GM06990 (cell line): ENCODE measurements around the gene TEX19.

Experiments used
- DNase-seq: peaks from one replicate; pipeline ENCODE4 v3.0.0-alpha.2; 2011; ENCODE audit not compliant: insufficient read length; ENCODE audit errors: extremely low read depth
- H3K27me3 ChIP-seq: replicated peaks from 2 replicates; pipeline ENCODE4 v1.6.0; 2011; ENCODE audit warnings: low read length; ENCODE audit not compliant: control insufficient read depth, insufficient read depth
- H3K36me3 ChIP-seq: 2 replicates; pipeline ENCODE4 v1.5.1; 2011; ENCODE audit warnings: low read length; ENCODE audit not compliant: control insufficient read depth, insufficient read depth
- H3K4me3 ChIP-seq: replicated peaks from 2 replicates; pipeline ENCODE4 v1.5.1; 2011; ENCODE audit warnings: low read depth, mild to moderate bottlenecking, control low read depth, low read length
- CTCF ChIP-seq: IDR thresholded peaks from 2 replicates; pipeline ENCODE4 v1.5.1; 2011; ENCODE audit warnings: low read length, control low read depth, mild to moderate bottlenecking, inconsistent platforms; ENCODE audit not compliant: insufficient read depth, poor library complexity, severe bottlenecking

Gene TEX19

GRCh38 chr17:82330322-82331239, 28.5 kb upstream of the TEX19 start:
- no peak for DNase-seq
- Histone ChIP-seq H3K36me3 (no peaks in the 10 kb centered on the region), H3K27me3 (peaks cover 3% of the 10 kb centered on the region), H3K4me3 (no peak overlapping the region)
- TF ChIP-seq CTCF = no peak

- no peaks in the 10 kb centered on the region for H3K36me3 ChIP-seq
- no peak overlapping the region for H3K4me3 ChIP-seq
- no peak for TF ChIP-seq CTCF
- H3K27me3 ChIP-seq = peaks cover 3% of the 10 kb centered on the region
- DNase-seq = no peak
Observed at GRCh38 chr17:82331345-82331939, 27.6 kb upstream of the TEX19 start.

- no peak for TF ChIP-seq CTCF
- Histone ChIP-seq H3K27me3 (peaks cover 3% of the 10 kb centered on the region), H3K4me3 (no peak overlapping the region), H3K36me3 (no peaks in the 10 kb centered on the region)
- DNase-seq = no peak
Observed at GRCh38 chr17:82332669-82333278, 26.3 kb upstream of the TEX19 start.

- H3K27me3 ChIP-seq = peaks cover 3% of the 10 kb centered on the region
- TF ChIP-seq CTCF = no peak
- DNase-seq = no peak
- H3K36me3 ChIP-seq = no peaks in the 10 kb centered on the region
- H3K4me3 ChIP-seq = no peak within 1 kb of the TSS
Observed at GRCh38 chr17:82333279-82334171, 25.5 kb upstream of the TEX19 start, which contains the start of gene SECTM1. TSS of gene SECTM1 (minus strand) at chr17:82333766. CDS start at chr17:82327240, 6,526 bp downstream.

DNA sequence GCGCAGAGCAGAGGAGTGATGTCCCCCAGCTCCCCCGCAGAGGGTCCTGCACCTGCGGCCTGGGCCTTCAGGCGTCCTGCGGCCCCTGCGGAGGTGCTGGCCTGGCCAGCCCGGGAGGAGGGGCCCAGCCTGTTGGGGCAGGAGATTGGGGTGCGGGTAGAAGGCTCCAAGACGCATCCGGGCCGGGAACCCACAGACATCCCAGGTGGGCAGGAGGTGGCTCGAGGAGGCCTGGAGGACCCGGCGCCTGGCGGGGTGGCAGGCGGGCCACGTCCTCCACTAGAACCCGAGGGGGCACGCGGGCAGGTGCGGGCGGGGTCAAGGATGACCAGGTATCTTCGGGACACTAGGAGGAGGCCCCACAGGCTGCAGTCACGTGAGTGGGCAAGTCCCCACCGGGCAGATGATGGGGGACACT, 24.8 kb upstream of the TEX19 start:
- no peak for DNase-seq
- Histone ChIP-seq H3K27me3 (peaks cover 3% of the 10 kb centered on the region), H3K36me3 (no peaks in the 10 kb centered on the region), H3K4me3 (no peak overlapping the region)
- TF ChIP-seq CTCF = no peak
